IPS DF 4.7 (cell line): Measurements from ENCODE around the gene ARHGEF1.
"Not testable (repeated sequence)": the region's sequence is repeated elsewhere in the genome, so short reads cannot be mapped to it uniquely, and the experiment has no call there.

Experiments
- DNase-seq: peaks from one replicate; pipeline ENCODE4 v3.0.0-alpha.2; 2013; ENCODE audit warnings: low spot score; ENCODE audit errors: extremely low read depth

The ARHGEF1 gene

DNA sequence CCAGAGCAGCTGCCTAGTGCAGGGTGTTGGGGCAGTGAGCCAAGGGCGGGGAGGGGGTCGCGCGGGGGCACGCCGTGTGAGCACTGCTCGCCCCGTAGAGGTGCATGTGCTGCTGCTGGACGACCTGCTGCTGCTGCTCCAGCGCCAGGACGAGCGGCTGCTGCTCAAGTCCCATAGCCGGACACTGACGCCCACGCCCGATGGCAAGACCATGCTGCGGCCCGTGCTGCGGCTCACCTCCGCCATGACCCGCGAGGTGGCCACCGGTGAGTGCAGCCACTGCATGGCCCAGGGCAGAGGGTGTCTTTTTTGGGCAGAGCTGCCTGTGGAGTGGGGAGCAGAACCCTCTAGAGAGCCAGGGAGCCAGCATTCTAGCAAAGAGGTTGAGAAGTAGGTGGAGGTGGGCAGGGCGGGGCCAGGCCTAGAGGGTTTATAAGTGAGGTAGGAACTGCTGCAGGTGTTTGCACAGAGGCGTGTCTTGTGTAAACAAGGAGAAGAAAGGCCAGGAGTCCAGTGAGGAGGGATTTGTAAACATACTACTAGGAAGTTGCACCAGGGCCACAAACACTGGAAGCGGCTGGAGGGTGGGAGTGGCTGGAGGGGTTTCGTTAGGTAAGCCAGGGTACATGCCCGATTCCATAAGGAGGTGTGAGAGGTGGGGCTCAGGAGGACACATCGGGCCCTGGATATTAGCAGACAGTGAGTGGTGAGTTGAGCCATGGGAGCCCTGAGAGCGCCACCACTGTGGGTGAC is 21.3 kb downstream of the ARHGEF1 start:
- no peak for DNase-seq

- no peak for DNase-seq
Observed at GRCh38 chr19:41905273-41906002, 22.5 kb downstream of the ARHGEF1 start.

GRCh38 chr19:41906271-41906670 is 23.3 kb downstream of the ARHGEF1 start:
- DNase-seq: no peak

DNA sequence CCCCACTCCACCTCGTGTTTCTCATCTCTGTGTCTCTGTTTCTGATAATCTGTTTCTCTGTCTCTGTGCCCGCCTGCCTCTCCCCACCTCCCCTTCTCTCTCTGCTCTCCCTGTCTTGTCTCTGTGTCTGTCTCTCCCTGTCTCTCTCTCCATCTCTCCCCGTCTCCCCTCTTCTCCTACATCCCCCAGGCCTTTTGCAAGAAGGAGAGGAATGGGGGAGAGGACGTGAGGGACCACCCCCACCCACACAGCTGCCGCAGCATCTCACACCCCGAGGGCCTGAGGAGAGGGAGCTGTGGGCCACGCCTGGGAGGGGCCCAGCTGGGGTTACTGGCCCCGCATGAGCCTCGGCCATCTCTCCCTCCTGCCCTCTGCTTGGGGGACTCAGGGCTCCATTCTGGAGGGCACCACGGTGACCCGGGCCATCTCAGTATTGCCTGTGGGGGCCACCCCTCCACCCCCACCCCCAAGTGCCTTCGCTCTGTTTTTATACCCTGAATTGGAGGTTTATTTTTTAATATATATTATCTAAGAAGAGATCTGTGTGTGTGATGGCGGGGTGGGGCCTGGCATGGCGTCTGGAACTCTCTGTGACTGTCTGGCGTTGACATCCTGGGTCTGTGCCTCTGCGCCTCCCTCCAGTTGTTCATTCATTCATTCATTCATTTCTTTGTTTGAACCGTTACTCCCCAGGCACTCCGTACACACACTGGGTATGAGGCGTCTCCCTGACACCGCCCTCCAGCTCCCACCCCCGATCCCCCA is 24.1 kb downstream of the ARHGEF1 start:
- DNase-seq: no peak

DNA sequence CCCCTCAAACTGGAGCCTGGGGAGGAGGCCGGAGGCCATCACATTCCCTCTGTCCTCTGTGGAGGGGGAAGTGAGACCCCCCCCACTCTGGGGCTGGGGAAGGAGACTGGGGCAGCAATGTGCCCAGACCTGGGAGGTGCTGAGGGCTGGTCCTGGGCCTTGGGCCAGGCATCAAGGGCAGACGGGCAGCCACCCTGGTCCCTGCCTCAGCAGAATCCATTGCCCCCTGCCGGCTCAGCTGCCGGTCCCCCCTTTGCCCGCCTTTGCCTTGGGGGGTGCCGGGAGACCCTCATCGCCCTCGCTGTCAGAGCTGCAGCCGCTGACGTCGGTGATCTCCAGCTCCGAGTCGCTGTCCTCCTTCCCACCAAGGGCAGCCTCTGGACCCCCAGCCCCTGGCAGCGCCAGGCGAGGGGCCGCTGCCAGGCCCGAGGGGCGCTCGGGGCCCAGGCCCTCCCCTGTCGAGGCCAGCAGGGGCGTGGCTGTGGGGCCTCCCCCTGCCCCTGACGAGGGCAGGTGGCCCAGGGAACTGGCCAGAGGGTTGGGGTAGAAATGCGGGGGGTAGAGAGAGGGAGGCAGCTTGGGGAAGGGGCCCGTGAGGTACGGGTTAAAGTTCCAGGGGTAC is 25.1 kb downstream of the ARHGEF1 start:
- DNase-seq: no peak

- no peak for DNase-seq
Observed at GRCh38 chr19:41908724-41909464, 25.9 kb downstream of the ARHGEF1 start.

- no peak for DNase-seq
Observed at GRCh38 chr19:41909706-41910105, 26.7 kb downstream of the ARHGEF1 start.

DNA sequence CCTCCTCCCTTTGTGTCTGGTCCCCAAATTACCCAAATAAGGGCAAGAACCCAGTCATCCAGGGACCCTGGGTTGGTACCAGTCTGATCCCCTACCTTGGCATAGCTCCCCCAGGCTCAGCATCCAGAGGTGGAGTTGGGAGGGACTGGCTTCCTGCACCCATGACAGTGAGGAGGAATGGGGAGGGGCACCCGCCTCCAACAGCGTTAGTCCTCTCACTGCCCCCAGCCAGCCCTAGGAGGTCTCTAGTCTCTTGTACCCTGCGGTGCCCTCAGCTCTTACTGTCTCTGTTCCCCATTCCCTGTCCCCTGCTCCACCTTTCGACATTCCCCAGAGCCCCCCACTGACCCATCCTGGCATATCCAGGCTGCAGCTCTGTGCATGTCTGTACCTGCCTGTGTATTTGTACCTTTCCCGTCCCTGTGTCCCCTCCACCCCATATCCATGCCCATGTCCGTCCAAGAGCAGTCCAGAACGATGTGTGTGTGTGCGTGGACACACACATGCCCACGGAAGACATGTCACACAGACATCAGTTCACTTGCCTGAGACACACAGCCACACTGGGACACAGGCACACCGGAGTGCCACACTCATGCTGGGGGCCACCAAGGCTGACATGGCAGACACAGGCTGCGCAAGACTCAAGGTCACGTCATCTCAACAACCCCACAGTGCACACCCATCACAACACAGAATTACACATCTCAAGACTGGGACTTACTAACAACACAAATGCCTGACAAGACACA is 27.4 kb downstream of the ARHGEF1 start:
- DNase-seq: no peak

DNA sequence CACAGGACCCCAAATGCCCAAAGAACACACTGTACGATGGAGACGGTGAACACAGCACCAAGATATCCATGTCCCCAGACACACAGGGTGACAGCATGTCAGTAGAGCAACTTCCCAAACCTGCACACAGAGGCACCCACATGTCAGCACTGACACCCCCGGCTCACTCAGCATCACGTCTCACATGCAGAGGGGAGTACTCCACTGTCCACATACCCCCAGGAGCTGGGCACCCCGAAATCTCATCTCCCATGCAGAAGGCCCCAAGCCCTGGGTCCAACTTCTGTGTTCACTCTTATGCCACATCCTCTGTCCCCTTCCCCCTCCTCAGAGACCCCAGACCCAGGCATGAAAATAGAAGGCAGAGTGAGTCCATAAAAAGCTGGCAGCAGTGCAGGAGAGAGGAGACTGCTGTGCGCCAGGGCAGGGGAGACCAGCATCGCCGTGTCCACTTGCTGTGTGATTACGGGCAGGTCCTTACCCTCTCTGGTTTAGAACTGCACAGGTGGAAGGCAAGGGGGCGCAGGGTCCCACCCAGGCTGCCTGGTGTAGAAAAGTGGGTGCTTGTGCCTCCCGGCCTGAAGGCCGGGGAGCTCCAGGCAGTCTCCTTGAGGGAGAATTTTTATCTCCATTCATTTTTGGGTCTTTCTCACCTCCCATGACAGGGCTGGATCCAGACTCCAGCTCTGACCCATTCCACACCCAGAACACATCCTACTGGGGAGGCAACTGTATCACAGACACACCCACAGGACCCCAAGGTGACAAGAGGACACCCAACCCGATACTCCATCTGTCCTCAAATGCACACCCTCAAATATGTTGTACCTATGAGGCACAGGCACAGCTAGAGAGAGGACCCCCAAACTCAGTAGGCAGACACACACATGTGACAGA is 28.3 kb downstream of the ARHGEF1 start:
- no peak for DNase-seq

DNA sequence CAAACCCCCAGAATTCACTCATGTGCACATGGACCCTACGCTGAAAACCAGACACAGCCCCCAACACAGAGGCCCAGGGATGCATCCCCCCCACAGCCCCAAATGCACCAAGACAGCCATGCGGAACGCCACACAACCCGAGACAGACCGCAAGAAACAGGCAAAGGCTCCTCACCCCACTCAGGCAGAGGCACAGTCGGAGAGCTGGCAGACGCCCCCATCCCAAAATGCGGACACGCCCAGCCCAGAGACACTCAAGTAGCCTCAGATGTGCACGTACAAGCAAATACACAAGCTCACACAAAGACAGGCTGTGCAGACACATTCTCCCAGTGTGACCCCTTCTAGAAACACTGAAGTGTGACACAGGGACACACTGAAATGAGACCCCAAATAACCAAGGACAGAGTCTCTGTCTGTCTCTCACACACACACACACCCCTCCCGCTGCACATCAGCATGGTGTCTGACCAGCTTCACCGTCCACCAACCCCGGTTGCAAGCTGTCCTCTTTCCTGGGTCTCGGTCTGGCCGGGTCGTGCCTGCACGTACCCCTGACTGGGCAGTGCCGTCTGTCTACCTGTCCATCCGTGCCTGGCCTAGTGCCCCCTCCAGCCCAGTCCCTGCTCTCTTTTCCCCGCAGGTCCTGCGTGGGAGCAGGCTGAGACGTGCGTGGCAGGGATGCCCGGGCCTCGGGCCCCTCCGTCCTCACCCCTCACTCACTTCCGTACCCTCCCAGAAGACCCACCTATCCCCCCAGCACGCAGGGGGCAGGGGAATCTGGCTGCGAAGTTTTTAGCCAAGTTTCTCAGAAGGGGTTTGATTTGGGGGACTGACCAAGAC is 29.1 kb downstream of the ARHGEF1 start:
- no peak for DNase-seq

- no peak for DNase-seq
Observed at GRCh38 chr19:41912899-41913537, 30.0 kb downstream of the ARHGEF1 start.

DNA sequence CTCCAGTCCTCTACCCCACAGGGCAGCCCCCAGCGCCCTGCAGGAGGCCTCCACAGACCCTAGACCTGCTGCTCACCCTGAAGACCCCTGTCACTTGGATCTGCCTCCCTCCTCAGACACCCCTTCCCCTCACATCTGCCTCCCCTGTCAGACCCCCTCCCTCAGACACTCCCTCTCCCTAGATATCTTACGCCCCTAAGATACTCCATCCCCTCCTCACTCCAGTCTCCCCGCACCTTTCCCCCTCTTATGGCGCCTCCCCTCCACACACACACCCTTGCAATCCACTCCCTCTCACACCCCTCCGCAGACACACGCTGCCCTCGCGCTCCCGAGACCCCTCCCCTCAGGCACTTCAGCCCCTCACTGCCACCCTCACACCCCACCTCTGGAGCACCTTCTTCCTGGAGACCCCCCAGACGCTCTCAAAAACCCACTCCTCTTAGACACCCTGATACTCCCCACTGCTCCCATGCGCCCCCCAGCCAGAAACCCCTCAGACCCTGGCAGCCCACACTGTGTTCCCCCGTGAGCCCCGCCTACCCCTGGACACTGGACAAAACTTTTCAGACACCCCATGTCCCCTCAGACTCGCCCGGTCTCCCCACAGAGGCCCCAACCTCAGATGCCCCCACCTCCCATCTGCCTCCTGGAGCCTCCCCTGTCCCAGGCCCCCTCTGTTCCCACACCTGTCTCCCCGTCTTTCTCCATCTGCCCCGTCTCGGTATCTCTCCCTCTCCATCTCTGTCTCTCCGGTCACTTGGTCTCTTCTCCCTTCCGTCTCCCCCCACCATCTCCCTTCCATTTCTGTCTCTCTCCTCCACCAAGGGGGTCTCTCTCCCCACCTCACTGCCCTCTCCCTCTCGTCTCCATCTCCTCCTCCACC is 30.8 kb downstream of the ARHGEF1 start:
- no peak for DNase-seq

DNA sequence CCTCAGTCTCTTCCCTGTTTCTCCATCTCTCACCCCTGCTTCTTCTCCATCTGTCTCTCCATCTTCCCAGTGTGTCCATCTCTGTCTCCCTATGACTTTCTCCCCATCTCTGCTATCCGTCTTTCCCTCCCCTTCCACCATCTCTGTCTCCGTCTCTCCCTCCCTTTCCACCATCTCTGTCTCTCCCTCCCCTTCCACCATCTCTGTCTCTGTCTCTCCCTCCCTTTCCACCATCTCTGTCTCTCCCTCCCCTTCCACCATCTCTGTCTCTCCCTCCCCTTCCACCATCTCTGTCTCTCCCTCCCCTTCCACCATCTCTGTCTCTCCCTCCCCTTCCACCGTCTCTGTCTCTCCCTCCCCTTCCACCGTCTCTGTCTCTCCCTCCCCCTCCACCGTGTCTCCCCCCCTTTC is 31.4 kb downstream of the ARHGEF1 start:
- DNase-seq: not testable (repeated sequence)

- DNase-seq: no peak
Observed at GRCh38 chr19:41915021-41915775, 32.2 kb downstream of the ARHGEF1 start.

- DNase-seq: no peak
Observed at GRCh38 chr19:41915776-41916414, 32.9 kb downstream of the ARHGEF1 start.

GRCh38 chr19:41917676-41918075 is 34.7 kb downstream of the ARHGEF1 start:
- DNase-seq: no peak
